Measurements from ENCODE around the gene IRAK3. TPM values are rescaled to one million over a fixed set of nuclear protein-coding genes. Genes with fewer than 3 reads are reported as not detected.

The IRAK3 gene
- total and polyA plus RNA-seq, 2 experiments from 2014 or later = 3.3 to 3.7 TPM

DNA sequence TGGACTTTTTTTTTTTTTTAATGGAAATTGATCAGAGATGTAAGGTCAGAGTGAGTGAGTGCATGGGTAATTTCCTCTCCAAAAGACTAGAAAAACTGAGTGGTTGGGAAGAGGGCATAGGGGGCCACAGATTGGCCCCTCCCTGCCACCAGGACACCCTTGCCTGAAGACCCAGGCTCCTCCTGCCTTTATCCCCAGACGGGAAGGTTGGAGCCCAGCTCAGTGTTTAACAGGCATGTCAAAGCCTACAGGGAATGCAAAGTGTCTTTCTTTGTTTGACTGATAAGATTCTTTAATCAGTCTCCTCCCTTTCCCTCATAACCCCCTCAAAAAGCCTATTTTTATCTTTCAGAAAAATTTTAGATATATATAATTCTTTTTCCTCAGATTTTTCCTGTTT is 50.3 kb downstream of the IRAK3 start:
- Histone ChIP-seq H3K4me1 (ENCODE audit: insufficient read depth) (peaks cover 15% of the 10 kb centered on the region), H3K79me2 (ENCODE audit: insufficient read depth) (no peaks in the 10 kb centered on the region), H3K9ac (no peak overlapping the region), H3F3A (ENCODE audit: insufficient read depth) (peaks cover 21% of the 10 kb centered on the region; the same call in 1 of the 2 replicates), H2AFZ (no peak overlapping the region), H3K27ac (no peak overlapping the region), H3K36me3 (ENCODE audit: low read depth) (no peaks in the 10 kb centered on the region), H4K20me1 (ENCODE audit: insufficient read depth) (no peaks in the 10 kb centered on the region), H3K4me2 (ENCODE audit: unreplicated experiment) (no peak overlapping the region), H3K27me3 (replicated peaks; ENCODE audit: insufficient read depth) (no peaks in the 10 kb centered on the region), H3K9me3 (ENCODE audit: low read depth) (no peaks in the 10 kb centered on the region), H3K9me2 (ENCODE audit: insufficient read depth) (no peaks in the 10 kb centered on the region), H3K4me3 (no peak overlapping the region)
- DNase-seq = no peak
- in situ Hi-C loops (cut with MboI) = no loop called here
- 90 to 100% methylated on average over 1 of the region's 1 CpG for WGBS, 2 experiments (ENCODE audit: low coverage in 1 of 2, low lambda C conversion rate in 2 of 2, missing lambda C conversion rate in 2 of 2)
- TF ChIP-seq EZH2phosphoT487 (IDR thresholded peaks at IDR 0.05; ENCODE audit: insufficient read depth, low read depth) (no peak), EZH2 (IDR thresholded peaks at IDR 0.05; ENCODE audit: insufficient read depth, poor library complexity, severe bottlenecking) (no peak)

DNA sequence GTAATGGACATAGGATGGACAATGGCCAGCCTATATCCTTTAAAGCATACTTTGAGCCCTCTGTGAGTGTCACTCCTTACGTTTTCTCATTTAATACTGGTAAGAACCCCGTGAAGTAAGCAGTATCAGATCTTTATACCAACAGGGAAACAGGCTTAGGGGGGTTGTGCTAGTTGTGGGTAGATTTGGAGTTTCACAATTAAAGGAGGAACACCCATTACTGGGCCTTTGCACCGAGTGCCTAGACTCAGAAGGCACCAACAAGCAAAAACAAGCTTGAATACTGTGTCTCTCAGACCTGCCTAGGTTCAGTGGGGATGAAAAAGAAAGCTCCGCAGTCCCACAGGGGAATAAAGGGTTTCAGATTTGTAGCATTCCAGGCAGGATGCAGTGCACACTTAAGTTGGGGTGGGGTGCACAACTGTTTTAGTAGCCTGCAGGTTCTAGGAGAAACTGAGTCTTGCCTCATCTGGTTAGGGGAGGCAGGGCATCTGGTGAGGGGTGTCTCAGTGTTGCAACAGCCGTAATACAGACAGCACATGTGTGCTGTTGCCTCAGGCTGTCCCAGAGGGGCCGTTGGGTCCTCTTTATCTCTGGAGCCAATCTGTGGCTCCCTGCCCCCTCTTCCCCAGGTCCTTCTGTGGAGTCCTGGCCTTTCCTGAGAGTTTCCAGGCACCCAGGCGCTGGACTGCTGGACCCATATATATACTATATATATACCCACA is 51.2 kb downstream of the IRAK3 start:
- no peak for DNase-seq
- H3K4me2 ChIP-seq (ENCODE audit: unreplicated experiment) = no peak overlapping the region
- no peak overlapping the region for H2AFZ ChIP-seq
- no peaks in the 10 kb centered on the region for H3K9me3 ChIP-seq (ENCODE audit: low read depth)
- H3K4me1 ChIP-seq (ENCODE audit: insufficient read depth) = peaks cover 21% of the 10 kb centered on the region
- TF ChIP-seq EZH2phosphoT487 (IDR thresholded peaks at IDR 0.05; ENCODE audit: insufficient read depth, low read depth) (no peak), EZH2 (IDR thresholded peaks at IDR 0.05; ENCODE audit: insufficient read depth, poor library complexity, severe bottlenecking) (no peak)
- peaks cover 15% of the 10 kb centered on the region; the same call in 1 of the 2 replicates for H3F3A ChIP-seq (ENCODE audit: insufficient read depth)
- no peaks in the 10 kb centered on the region for H3K27me3 ChIP-seq (replicated peaks; ENCODE audit: insufficient read depth)
- no peak overlapping the region for H3K27ac ChIP-seq
- no peaks in the 10 kb centered on the region for H3K36me3 ChIP-seq (ENCODE audit: low read depth)
- no peak overlapping the region for H3K4me3 ChIP-seq
- no peaks in the 10 kb centered on the region for H3K9me2 ChIP-seq (ENCODE audit: insufficient read depth)
- no peaks in the 10 kb centered on the region for H3K79me2 ChIP-seq (ENCODE audit: insufficient read depth)
- whole genome bisulfite sequencing, 2 experiments (ENCODE audit: low coverage in 1 of 2, low lambda C conversion rate in 2 of 2, missing lambda C conversion rate in 2 of 2) = 95 to 97% methylated on average over 7 of the region's 7 CpGs
- H3K9ac ChIP-seq = no peak overlapping the region
- H4K20me1 ChIP-seq (ENCODE audit: insufficient read depth) = no peaks in the 10 kb centered on the region
- in situ Hi-C loops (cut with MboI) = no loop called here

DNA sequence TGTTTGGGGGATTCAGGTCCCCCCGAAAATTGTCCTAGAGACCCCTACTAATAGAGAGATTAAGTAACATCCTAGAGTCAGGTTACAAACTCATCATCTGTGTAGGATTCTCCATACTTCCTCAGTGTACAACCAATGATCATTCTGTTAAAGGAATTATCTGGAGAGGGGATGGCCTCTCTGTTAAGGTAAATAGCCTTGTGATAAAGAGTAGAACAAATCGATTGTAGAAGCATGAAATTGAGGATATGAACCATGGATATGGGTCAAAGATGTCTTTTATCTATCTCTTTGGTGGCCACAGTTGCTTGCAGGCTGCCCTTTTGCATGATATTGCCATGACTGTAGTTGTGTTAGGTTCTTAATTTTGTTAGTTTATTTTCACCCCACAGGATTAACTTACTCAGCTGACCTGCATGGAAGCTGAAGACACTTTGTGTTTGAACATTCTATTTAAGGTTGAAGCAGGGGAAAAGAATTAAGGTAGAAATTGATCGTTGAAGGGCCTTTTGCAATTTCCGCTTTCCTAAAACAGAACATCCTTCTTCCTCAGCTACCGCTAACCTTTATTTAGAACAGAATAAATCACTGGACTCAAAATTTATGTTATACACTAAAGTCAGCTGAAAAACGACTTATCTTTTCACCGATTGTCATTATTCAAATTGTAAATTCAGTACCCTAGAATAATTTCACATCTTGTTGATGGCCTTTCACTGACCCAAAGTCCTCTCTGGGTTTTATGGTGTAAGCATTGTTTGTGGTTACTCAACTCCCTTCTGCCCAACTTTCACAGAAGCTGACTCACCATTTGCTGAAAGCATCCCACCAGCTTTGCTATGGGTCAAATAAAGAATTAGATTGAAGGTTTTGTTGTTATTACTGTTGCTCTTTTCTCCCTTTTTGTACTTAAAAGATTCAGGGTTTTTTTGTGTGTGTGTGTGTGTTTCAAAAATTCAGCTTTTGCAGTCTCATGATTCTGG is 52.3 kb downstream of the IRAK3 start:
- Histone ChIP-seq H3K27me3 (replicated peaks; ENCODE audit: insufficient read depth) (no peaks in the 10 kb centered on the region), H3K9ac (no peak overlapping the region), H3K9me2 (ENCODE audit: insufficient read depth) (no peaks in the 10 kb centered on the region), H3K4me2 (ENCODE audit: unreplicated experiment) (peak overlapping the region; percentile 28), H3K36me3 (ENCODE audit: low read depth) (no peaks in the 10 kb centered on the region), H3K9me3 (ENCODE audit: low read depth) (no peaks in the 10 kb centered on the region), H3F3A (ENCODE audit: insufficient read depth) (peaks cover 15% of the 10 kb centered on the region; the same call in 1 of the 2 replicates), H3K4me3 (no peak overlapping the region), H3K27ac (peak overlapping the region; percentile 5; the same call in 1 of the 2 replicates), H3K4me1 (ENCODE audit: insufficient read depth) (peaks cover 21% of the 10 kb centered on the region), H4K20me1 (ENCODE audit: insufficient read depth) (no peaks in the 10 kb centered on the region), H2AFZ (no peak overlapping the region), H3K79me2 (ENCODE audit: insufficient read depth) (no peaks in the 10 kb centered on the region)
- in situ Hi-C loops (cut with MboI) = no loop called here
- TF ChIP-seq EZH2 (IDR thresholded peaks at IDR 0.05; ENCODE audit: insufficient read depth, poor library complexity, severe bottlenecking) (no peak), EZH2phosphoT487 (IDR thresholded peaks at IDR 0.05; ENCODE audit: insufficient read depth, low read depth) (no peak)
- WGBS, 2 experiments (ENCODE audit: low coverage in 1 of 2, low lambda C conversion rate in 2 of 2, missing lambda C conversion rate in 2 of 2) = 82 to 84% methylated on average over 7 of the region's 7 CpGs
- DNase-seq = peak; percentile 89

DNA sequence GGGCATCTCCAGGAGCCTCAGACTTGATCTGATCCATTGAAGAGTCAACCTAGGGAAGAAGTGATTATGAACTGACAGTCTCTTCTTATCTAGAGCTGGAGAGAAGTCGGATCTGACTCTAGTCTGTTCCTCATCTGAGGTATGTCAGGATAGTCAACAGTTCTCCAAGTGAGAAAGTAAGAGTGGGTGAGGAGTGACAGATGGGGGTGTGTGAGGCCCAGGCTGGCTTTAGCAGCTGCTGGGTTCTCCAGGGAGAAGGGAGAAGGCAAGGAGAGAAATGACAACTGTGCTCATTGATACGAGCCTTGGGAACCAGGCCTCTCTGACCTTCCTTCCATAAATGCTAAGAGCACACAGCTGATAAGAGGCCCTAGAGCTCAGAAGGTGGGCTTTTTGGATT is 53.3 kb downstream of the IRAK3 start:
- H3F3A ChIP-seq (ENCODE audit: insufficient read depth) = peaks cover 15% of the 10 kb centered on the region; the same call in 1 of the 2 replicates
- no peak overlapping the region for H3K9ac ChIP-seq
- H3K27ac ChIP-seq = no peak overlapping the region
- H3K36me3 ChIP-seq (ENCODE audit: low read depth) = no peaks in the 10 kb centered on the region
- DNase-seq = no peak
- H3K27me3 ChIP-seq (replicated peaks; ENCODE audit: insufficient read depth) = no peaks in the 10 kb centered on the region
- H3K9me2 ChIP-seq (ENCODE audit: insufficient read depth) = no peaks in the 10 kb centered on the region
- WGBS, 2 experiments (ENCODE audit: low coverage in 1 of 2, low lambda C conversion rate in 2 of 2, missing lambda C conversion rate in 2 of 2) = 90 to 93% methylated on average over 2 of the region's 2 CpGs
- in situ Hi-C loops (cut with MboI) = no loop called here
- no peaks in the 10 kb centered on the region for H4K20me1 ChIP-seq (ENCODE audit: insufficient read depth)
- peaks cover 21% of the 10 kb centered on the region for H3K4me1 ChIP-seq (ENCODE audit: insufficient read depth)
- H3K9me3 ChIP-seq (ENCODE audit: low read depth) = no peaks in the 10 kb centered on the region
- H3K4me3 ChIP-seq = no peak overlapping the region
- H2AFZ ChIP-seq = no peak overlapping the region
- TF ChIP-seq EZH2phosphoT487 (IDR thresholded peaks at IDR 0.05; ENCODE audit: insufficient read depth, low read depth) (no peak), EZH2 (IDR thresholded peaks at IDR 0.05; ENCODE audit: insufficient read depth, poor library complexity, severe bottlenecking) (no peak)
- H3K4me2 ChIP-seq (ENCODE audit: unreplicated experiment) = no peak overlapping the region
- H3K79me2 ChIP-seq (ENCODE audit: insufficient read depth) = no peaks in the 10 kb centered on the region

Measured in GM23248 (cell line).